Measurements from ENCODE around the gene U2SURP.
A peak's percentile ranks its signal among the peaks of the same experiment; 100 is the strongest.
"Not testable (repeated sequence)": the region's sequence is repeated elsewhere in the genome, so short reads cannot be mapped to it uniquely, and the experiment has no call there.

Gene U2SURP

DNA sequence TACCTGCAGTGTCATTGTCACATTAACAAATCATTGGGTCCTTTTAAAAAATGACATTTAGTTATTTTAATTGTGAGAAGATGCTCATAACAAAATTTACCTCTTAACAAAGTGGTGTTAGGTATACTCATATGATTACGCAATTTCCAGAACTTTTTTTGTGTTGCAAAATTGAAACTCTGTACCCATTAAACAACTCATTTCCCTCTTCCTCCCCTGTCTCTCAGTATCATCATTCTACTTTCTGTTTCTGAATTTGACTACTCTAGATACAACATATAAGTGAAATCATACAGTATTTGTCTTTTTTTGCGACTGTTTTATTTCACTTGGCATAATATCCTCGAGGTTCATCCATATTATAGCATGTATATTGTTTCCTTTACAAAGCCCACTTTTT, 59.5 kb downstream of the U2SURP start:
- H3K36me3 ChIP-seq (ENCODE audit: insufficient read depth, low read length) = peaks cover 3% of the 10 kb centered on the region
- no peak overlapping the region for H3K9ac ChIP-seq (ENCODE audit: low read depth, low read length)
- H3K4me1 ChIP-seq (ENCODE audit: insufficient read depth, low read length) = no peaks in the 10 kb centered on the region; the same call in 1 of the 2 replicates
- no peaks in the 10 kb centered on the region; the same call in 1 of the 2 replicates for H3K9me3 ChIP-seq (ENCODE audit: control insufficient read depth, insufficient read depth, low read length)

- H3K9ac ChIP-seq (ENCODE audit: low read depth, low read length) = no peak overlapping the region
- peaks cover 4% of the 10 kb centered on the region for H3K4me1 ChIP-seq (ENCODE audit: insufficient read depth, low read length)
- peaks cover 3% of the 10 kb centered on the region; the same call in 1 of the 2 replicates for H3K36me3 ChIP-seq (ENCODE audit: insufficient read depth, low read length)
- H3K9me3 ChIP-seq (ENCODE audit: control insufficient read depth, insufficient read depth, low read length) = no peaks in the 10 kb centered on the region; the same call in 1 of the 2 replicates
Measured at GRCh38 chr3:143063018-143063417, 61.6 kb downstream of the U2SURP start.

GRCh38 chr3:143064777-143065176, 63.4 kb downstream of the U2SURP start:
- Histone ChIP-seq H3K36me3 (ENCODE audit: insufficient read depth, low read length) (no peaks in the 10 kb centered on the region), H3K9ac (ENCODE audit: low read depth, low read length) (no peak overlapping the region), H3K9me3 (ENCODE audit: control insufficient read depth, insufficient read depth, low read length) (no peaks in the 10 kb centered on the region; the same call in 1 of the 2 replicates), H3K4me1 (ENCODE audit: insufficient read depth, low read length) (peaks cover 7% of the 10 kb centered on the region)

- peaks cover 7% of the 10 kb centered on the region for H3K4me1 ChIP-seq (ENCODE audit: insufficient read depth, low read length)
- no peak overlapping the region for H3K9ac ChIP-seq (ENCODE audit: low read depth, low read length)
- no peaks in the 10 kb centered on the region for H3K36me3 ChIP-seq (ENCODE audit: insufficient read depth, low read length)
- H3K9me3 ChIP-seq (ENCODE audit: control insufficient read depth, insufficient read depth, low read length) = no peaks in the 10 kb centered on the region; the same call in 1 of the 2 replicates
Measured at GRCh38 chr3:143065364-143065763, 64.0 kb downstream of the U2SURP start.

GRCh38 chr3:143066033-143066432, 64.7 kb downstream of the U2SURP start:
- Histone ChIP-seq H3K9me3 (ENCODE audit: control insufficient read depth, insufficient read depth, low read length) (no peaks in the 10 kb centered on the region; the same call in 1 of the 2 replicates), H3K4me1 (ENCODE audit: insufficient read depth, low read length) (peaks cover 13% of the 10 kb centered on the region), H3K9ac (ENCODE audit: low read depth, low read length) (no peak overlapping the region), H3K36me3 (ENCODE audit: insufficient read depth, low read length) (no peaks in the 10 kb centered on the region)

DNA sequence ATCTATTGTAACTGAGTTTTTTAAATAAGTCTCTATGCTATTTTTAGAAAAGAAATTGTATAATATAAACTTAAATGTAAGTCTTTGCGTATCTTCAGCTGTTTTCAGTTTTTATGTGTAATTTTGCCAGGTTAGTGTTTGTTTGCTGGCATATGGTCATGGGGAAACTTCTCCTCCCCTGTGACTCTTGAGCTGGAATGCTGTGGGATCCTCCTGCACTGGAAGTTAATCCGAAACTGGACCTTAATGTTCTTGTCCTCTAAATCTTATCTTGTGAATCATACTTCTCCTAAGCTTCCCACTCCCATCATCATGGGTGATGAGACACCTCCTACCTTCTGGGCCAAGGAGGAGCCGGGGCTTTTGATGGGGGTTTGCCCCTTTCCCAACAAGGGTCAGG, 65.8 kb downstream of the U2SURP start:
- Histone ChIP-seq H3K4me1 (ENCODE audit: insufficient read depth, low read length) (peaks cover 24% of the 10 kb centered on the region), H3K9ac (ENCODE audit: low read depth, low read length) (no peak overlapping the region), H3K9me3 (ENCODE audit: control insufficient read depth, insufficient read depth, low read length) (no peaks in the 10 kb centered on the region; the same call in 1 of the 2 replicates), H3K36me3 (ENCODE audit: insufficient read depth, low read length) (no peaks in the 10 kb centered on the region)

DNA sequence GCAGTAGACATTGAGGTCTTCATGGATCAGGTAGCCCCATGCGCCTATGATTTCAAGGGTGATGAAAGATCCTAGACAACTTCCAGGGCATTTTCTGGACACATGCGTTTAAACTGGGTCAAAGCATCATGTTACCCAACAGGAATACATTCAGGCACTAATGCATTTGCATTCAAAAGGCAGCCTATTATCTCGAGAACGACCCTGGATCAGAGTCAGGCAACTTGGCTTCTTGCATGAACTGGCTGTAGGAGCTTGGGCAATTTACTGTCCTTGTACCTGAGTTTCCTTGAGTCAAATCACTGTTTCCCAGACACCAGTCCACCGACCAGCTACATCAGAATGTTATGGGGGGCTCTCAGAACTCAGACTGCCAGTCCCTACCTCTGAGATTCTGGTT, 66.7 kb downstream of the U2SURP start:
- no peak overlapping the region for H3K9ac ChIP-seq (ENCODE audit: low read depth, low read length)

GRCh38 chr3:143070977-143071551, 69.7 kb downstream of the U2SURP start:
- Histone ChIP-seq H3K36me3 (ENCODE audit: insufficient read depth, low read length) (no peaks in the 10 kb centered on the region), H3K4me1 (ENCODE audit: insufficient read depth, low read length) (peaks cover 38% of the 10 kb centered on the region), H3K9ac (ENCODE audit: low read depth, low read length) (0 out of 2 replicates have a peak overlapping the region, but pooled peaks have one; percentile 15), H3K9me3 (ENCODE audit: control insufficient read depth, insufficient read depth, low read length) (no peaks in the 10 kb centered on the region)

More for the DNA sequence above, 66.7 kb downstream of the U2SURP start:
- Histone ChIP-seq H3K36me3 (ENCODE audit: insufficient read depth, low read length) (no peaks in the 10 kb centered on the region), H3K9me3 (ENCODE audit: control insufficient read depth, insufficient read depth, low read length) (no peaks in the 10 kb centered on the region), H3K4me1 (ENCODE audit: insufficient read depth, low read length) (peaks cover 30% of the 10 kb centered on the region)

GRCh38 chr3:143071776-143072175, 70.4 kb downstream of the U2SURP start:
- peak overlapping the region; percentile 26; the same call in 1 of the 2 replicates for H3K9ac ChIP-seq (ENCODE audit: low read depth, low read length)
- peaks cover 38% of the 10 kb centered on the region for H3K4me1 ChIP-seq (ENCODE audit: insufficient read depth, low read length)
- no peaks in the 10 kb centered on the region for H3K9me3 ChIP-seq (ENCODE audit: control insufficient read depth, insufficient read depth, low read length)
- no peaks in the 10 kb centered on the region for H3K36me3 ChIP-seq (ENCODE audit: insufficient read depth, low read length)

GRCh38 chr3:143072298-143073020, 71.1 kb downstream of the U2SURP start:
- Histone ChIP-seq H3K9ac (ENCODE audit: low read depth, low read length) (peak overlapping the region; percentile 26; the same call in 1 of the 2 replicates), H3K4me1 (ENCODE audit: insufficient read depth, low read length) (peaks cover 38% of the 10 kb centered on the region)
- H3K9me3 ChIP-seq (ENCODE audit: control insufficient read depth, insufficient read depth, low read length); H3K36me3 ChIP-seq (ENCODE audit: insufficient read depth, low read length): not testable (repeated sequence)

- H3K9me3 ChIP-seq (ENCODE audit: control insufficient read depth, insufficient read depth, low read length); H3K36me3 ChIP-seq (ENCODE audit: insufficient read depth, low read length); H3K9ac ChIP-seq (ENCODE audit: low read depth, low read length): not testable (repeated sequence)
- peaks cover 31% of the 10 kb centered on the region for H3K4me1 ChIP-seq (ENCODE audit: insufficient read depth, low read length)
Measured at GRCh38 chr3:143073541-143073940, 72.2 kb downstream of the U2SURP start.

GRCh38 chr3:143073983-143074382, 72.6 kb downstream of the U2SURP start:
- not testable (repeated sequence) for H3K36me3 ChIP-seq (ENCODE audit: insufficient read depth, low read length); H3K9ac ChIP-seq (ENCODE audit: low read depth, low read length); H3K9me3 ChIP-seq (ENCODE audit: control insufficient read depth, insufficient read depth, low read length)
- H3K4me1 ChIP-seq (ENCODE audit: insufficient read depth, low read length) = peaks cover 31% of the 10 kb centered on the region

DNA sequence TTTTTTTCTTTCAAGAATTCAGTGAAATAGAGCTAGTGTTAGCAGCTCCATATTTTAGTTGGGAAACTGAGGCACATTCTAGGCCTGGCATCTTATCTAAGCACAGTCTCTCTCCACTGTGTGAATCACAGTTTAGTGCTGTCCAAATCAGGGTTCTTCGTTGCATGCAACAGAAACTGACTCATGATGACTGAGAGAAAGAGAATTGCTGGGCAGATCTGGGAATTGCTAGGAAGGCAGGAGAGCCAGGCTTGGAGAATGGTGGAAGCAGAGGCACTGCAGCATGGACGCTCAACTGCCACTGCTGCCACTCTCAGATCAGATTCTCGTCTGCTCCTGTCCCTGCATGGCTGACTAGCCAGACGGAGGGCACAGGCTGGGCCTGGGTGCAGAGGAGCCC, 77.5 kb downstream of the U2SURP start:
- Histone ChIP-seq H3K36me3 (ENCODE audit: insufficient read depth, low read length) (no peaks in the 10 kb centered on the region), H3K4me1 (ENCODE audit: insufficient read depth, low read length) (peaks cover 4% of the 10 kb centered on the region; the same call in 1 of the 2 replicates), H3K9ac (ENCODE audit: low read depth, low read length) (no peak overlapping the region), H3K9me3 (ENCODE audit: control insufficient read depth, insufficient read depth, low read length) (no peaks in the 10 kb centered on the region)

DNA sequence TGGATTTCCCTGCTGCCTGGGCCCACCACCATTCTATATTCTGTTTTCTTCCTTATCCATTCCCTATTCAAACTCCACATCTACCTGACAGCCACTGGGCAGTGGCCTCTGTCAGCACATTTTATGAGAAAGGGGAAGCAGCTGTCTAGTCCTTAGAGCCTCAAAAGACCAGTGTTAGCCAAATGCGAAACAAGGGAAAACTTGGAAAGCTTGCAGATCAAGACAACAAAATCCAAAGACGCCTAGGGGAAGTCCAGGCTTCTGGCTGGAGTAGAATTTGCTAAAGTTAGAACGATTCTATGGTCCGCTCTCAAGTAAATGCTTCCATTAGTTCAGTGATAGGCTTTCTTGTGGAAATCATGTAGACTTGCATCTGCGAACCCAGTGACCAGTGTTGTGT, 78.8 kb downstream of the U2SURP start:
- peaks cover 5% of the 10 kb centered on the region; the same call in 1 of the 2 replicates for H3K9me3 ChIP-seq (ENCODE audit: control insufficient read depth, insufficient read depth, low read length)
- no peak overlapping the region for H3K9ac ChIP-seq (ENCODE audit: low read depth, low read length)
- no peaks in the 10 kb centered on the region for H3K4me1 ChIP-seq (ENCODE audit: insufficient read depth, low read length)

GRCh38 chr3:143081365-143081764, 80.0 kb downstream of the U2SURP start:
- Histone ChIP-seq H3K9me3 (ENCODE audit: control insufficient read depth, insufficient read depth, low read length) (peaks cover 5% of the 10 kb centered on the region; the same call in 1 of the 2 replicates), H3K36me3 (ENCODE audit: insufficient read depth, low read length) (no peaks in the 10 kb centered on the region), H3K4me1 (ENCODE audit: insufficient read depth, low read length) (no peaks in the 10 kb centered on the region), H3K9ac (ENCODE audit: low read depth, low read length) (no peak overlapping the region)

More for the DNA sequence above, 78.8 kb downstream of the U2SURP start:
- no peaks in the 10 kb centered on the region for H3K36me3 ChIP-seq (ENCODE audit: insufficient read depth, low read length)
